ENCODE results near the gene PICALM.

- no peak for TF ChIP-seq JUND (IDR thresholded peaks at IDR 0.05; ENCODE audit: borderline replicate concordance, low read depth, low read length)
- TF ChIP-seq JUND (tag; IDR thresholded peaks at IDR 0.05; ENCODE audit: borderline replicate concordance, low read depth, low read length): no peak
- TF ChIP-seq RAD51 (IDR thresholded peaks at IDR 0.05; ENCODE audit: borderline replicate concordance, low read depth): no peak
- TF ChIP-seq RFX5 (IDR thresholded peaks at IDR 0.05; ENCODE audit: low read depth, low read length): no peak
- no peak for TF ChIP-seq WHSC1 (IDR thresholded peaks at IDR 0.05; ENCODE audit: low read length)
- no peak for TF ChIP-seq PHF8 (IDR thresholded peaks at IDR 0.05; ENCODE audit: borderline replicate concordance, low read length)
- TF ChIP-seq, protein P1, sequence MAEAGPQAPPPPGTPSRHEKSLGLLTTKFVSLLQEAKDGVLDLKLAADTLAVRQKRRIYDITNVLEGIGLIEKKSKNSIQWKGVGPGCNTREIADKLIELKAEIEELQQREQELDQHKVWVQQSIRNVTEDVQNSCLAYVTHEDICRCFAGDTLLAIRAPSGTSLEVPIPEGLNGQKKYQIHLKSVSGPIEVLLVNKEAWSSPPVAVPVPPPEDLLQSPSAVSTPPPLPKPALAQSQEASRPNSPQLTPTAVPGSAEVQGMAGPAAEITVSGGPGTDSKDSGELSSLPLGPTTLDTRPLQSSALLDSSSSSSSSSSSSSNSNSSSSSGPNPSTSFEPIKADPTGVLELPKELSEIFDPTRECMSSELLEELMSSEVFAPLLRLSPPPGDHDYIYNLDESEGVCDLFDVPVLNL (CRISPR knock-in tag; IDR thresholded peaks at IDR 0.05; ENCODE audit: low read depth): no peak
- no peak for TF ChIP-seq NR2C2 (CRISPR knock-in tag; IDR thresholded peaks at IDR 0.05)
- TF ChIP-seq NR2C2 (tag; IDR thresholded peaks at IDR 0.05): no peak
These were observed 117.3 kb downstream of the PICALM start for GRCh38 chr11:85951428-85952107.

All from K562 (cell line).